GM20431 (cell line): ENCODE measurements around the gene ZNF787.

Experiments
- in situ Hi-C: fragments of 300-500 bp; cut with MseI, MboI; formaldehyde crosslinking; loops from one replicate; pipeline ENCODE4 v1.15.0; 2020; ENCODE audit warnings: low sequenced_read_pairs; ENCODE audit not compliant: unreplicated experiment

The ZNF787 gene

DNA sequence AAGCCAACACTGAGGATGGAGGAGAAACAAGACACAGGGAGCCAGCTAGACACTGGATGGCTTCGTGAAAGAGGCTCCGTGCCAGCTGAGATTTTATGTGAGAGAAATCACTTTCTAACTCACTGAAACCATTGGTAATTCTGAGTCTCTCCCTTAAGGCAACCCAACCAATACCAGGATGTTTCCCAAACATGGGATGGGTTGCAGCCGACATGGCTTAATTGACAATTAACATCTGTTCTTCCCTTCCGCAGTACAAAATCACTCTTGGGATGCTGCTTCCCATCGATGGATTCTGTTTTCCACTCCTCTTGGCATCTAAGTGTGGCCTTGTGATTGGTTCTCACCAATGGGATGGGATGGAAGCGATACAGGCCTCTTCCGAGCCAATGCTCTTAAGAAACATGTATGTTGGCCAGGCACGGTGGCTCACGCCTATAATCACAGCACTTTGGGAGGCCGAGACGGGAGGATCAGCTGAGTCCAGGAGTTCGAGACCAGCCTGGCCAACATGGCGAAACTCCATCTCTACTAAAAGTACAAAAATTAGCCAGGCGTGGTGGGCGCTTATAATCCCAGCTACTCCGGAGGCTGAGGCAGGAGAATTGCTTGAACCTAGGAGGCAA is 2.3 kb upstream of the ZNF787 start:
- in situ Hi-C loops = no loop called here

DNA sequence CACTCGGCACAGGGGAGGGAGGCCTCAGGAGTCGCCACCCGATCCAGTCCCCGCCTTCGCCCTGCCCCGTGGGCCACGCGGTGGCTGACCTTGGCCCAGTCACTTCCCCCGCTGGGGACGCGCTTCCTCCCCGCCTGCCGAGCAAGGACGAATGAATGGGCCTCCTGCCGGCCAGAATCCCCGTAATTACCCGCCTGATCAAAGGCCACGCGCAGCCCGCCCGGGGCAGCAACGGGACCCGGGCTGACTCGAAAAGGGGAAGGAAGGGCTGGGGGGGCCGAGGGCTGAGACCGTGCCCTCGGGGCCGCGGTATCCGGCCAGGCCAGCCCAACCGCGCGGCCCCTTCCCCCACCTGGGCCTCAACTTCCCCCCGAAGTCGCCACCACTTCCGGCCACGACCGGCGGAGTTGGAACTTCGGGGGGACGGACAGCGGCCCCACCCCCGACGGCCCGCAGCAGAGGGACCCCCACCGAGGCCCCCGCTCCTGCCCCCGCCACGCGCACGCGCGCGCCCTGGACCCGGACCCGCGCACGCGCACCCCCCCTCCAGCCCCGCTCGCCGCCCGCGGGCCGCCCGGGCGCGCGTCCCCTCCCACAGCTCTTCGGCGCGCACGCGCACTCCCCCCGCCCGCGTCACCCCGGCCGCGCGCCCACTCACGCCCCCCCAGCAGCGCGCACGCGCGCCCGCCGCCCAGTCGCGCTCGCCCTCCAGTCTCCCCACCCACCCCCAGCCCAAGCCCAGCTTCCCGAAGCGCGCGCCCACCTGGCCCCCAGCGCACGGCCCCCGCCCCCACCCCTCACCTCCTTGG is 520 bp downstream of the ZNF787 start:
- in situ Hi-C loops = no loop called here

DNA sequence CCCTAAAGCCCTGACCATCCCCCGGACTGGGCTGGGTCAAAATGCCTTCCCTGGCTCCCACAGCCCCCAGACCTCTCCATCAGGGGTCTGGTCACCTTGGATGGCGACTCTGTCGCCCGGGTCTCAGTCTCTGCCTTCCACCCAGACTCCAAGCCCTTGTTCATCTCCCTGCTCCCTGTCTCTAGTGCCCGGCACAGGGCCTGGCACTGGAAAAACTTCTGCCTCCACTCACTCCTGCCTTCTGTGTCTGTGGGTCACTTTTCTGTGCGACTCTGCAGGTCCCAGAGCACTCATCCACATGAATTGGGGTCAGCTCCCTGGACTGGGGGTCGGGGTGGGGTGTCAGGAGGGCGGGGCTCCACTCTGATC is 1.1 kb downstream of the ZNF787 start:
- in situ Hi-C loops = no loop called here

DNA sequence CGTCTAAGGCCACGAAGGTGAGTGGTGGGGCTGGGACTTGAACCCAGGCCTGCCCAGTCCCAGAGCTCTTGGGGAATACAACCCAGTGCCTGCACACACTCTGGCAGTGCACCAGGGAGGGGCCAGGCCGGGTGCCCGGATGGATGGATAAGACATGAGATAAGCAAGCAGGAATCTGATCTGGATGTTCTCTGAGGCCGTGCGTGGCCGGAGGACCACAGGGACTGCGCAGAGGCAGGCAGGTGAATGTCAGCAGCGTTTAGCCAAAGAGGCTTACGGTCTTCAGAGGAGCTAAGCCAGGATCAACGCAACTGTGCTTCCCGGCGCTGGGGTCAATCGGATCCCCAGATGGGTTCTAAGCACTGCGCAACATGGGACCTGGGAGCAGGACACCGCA is 1.5 kb downstream of the ZNF787 start:
- in situ Hi-C loops = no loop called here

DNA sequence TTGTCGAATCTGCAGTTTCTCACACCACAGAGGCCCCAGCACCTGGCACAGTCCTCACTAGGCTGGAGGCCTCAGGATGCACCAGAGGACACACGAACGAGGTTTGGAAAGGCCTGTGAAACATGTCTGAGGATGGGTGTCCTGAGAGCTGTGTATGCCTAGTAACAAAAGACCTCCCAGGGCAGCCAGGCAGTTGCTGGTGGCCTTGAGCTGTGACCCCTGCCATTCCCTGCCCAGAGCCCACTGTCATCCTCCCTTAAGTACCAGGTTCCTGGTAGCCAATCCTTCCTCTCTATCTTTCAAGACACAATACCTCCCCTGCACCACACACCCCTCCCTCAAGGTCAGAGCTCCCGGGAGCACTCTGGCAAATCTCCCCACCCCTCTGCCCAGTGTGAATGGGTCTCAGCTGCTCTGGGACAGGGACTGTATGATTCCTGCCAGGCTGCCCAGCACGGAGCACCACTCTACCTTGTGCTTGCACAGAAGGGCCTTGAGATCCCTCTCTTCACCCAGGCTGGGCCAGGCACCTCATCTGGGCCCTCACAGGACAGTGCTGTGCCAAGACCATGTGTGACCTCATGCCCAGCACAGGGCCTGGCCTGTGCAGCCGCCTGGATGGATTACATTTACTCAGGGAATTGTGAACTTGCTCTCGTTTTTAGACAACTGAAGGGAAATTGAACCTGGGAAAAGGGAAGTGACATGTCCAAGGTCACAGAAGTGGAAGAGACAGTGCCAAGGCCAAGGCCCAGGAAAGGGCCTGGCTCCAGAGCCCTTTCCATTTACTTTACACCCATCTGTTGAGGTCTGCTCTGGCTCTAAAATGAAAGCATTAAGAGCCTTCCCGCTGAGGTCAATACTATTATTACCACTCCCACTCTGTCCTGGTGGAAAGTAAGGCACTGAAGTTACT is 2.2 kb downstream of the ZNF787 start:
- in situ Hi-C loops = no loop called here

DNA sequence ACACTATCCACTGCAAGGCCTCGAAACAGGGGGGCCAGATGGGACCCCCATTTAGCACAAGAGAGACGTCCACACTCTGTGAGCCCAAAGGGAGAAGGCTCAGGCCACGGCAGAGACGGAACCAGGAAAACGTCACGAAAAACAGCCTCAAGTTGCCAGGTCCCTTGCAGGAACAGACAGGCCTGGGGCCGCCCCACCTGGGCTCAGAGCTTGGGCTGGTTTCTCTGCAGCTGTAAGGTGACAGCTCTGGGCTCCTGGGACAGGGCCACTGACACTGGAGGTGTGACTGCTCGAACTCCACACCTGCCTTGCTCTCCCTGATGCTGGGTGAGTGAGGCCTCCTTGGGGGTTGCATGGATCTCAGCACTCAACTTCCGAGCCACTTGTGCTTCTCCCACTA is 3.2 kb downstream of the ZNF787 start:
- in situ Hi-C loops = no loop called here

DNA sequence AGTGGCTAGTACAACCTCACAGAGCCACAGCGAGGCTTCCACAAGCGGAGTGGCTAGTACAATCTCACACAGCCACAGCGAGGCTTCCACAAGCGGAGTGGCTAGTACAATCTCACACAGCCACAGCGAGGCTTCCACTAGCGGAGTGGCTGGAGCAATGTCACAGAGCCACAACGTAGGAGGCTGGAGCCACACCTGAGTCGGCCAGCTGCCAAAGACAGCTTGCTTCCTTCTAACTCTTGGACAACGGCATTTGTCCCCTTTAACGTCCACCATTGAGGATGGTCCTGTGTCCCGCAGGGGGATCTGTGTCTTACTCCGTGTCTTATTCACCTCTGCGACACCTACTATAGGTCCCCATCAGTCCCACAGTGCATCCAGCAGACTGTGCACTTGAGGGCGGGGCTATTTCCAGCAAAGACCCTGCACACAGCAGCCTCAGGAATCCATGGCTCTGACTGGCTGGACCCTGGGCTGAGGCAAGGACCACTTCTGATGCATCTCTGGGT is 3.7 kb downstream of the ZNF787 start:
- in situ Hi-C loops = no loop called here

DNA sequence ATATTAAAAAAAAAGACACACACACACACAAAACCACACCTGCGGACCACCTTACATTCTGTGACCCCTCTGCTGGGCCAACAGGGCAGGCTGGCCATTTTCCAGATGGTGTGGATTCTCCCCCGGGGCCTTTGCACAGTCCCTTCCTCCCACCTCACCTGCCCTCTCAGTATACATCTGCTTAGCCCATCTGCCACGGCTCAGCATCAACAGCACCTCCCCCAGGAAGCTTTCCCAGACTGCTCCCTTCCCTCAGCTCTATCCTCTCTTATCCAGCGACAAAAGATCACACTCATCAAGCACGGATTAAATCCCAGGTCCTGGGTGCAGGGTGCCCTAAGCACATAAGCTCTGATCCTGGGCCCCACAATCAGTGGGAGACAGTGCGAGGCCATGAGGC is 4.5 kb downstream of the ZNF787 start:
- in situ Hi-C loops = no loop called here

DNA sequence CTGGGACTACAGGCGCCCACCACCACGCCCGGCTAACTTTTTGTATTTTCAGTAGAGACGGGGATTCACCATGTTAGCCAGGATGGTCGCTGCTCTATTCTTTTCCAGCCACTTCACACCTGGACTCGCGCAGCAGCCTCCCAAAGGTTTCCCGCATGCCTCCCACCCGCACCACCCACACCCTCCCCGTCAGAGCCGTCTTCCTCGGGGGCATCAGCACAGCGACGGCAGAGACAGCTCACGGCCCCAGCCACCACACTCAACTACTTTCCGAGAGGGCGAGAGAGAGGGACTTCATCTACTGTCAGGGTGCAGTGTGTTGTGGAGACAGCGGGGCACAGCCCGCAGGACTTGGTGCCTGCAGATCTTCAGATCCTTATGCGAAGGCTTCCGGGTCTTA is 5.6 kb downstream of the ZNF787 start:
- in situ Hi-C loops = no loop called here

DNA sequence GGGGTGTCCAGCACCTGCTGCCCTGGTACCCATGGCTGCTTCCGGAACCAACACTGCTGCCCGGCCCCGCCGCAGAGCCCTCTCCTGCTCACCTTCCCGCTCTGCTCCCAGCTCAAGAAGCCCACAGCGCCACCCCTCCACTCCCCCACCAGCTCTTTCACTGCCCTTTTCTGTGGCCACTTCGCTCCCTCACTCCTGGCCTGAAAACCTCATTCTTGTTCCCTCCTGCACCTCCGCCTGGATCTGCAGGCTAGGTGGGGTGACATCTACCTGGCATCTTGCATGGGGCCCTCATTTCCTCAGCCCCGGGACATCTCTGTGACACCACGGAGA is 6.4 kb downstream of the ZNF787 start:
- in situ Hi-C loops = no loop called here

DNA sequence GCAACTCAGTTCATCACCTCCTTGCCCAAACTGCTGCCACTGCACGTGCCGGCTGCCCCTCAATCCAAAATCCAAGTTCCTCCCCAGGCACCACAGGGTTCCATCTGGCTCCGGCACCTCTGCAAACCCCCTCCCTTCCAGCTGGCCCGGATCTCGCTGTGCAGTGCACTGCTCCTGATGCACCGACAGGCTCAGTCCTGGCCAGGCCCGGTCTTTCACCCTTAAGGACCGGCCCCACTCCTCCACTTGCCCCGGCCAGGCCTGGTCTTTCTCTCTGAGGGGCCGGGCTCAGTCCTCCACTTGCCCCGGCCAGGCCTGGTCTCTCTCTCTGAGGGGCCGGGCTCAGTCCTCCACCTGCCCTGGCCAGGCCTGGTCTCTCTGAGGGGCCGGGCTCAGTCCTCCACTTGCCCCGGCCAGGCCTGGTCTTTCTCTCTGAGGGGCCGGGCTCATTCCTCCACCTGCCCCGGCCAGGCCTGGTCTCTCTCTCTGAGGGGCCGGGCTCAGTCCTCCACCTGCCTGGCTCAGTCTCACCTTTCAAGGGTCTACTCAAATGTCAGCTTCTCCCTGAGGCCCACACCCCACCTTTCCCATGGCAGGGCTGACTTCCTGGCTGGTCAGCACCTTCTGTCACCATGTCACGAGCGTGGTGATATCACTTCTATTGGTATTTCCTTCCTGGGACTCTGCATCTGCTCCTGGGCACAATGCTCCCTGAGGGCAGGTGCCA is 6.9 kb downstream of the ZNF787 start:
- in situ Hi-C loops = no loop called here

DNA sequence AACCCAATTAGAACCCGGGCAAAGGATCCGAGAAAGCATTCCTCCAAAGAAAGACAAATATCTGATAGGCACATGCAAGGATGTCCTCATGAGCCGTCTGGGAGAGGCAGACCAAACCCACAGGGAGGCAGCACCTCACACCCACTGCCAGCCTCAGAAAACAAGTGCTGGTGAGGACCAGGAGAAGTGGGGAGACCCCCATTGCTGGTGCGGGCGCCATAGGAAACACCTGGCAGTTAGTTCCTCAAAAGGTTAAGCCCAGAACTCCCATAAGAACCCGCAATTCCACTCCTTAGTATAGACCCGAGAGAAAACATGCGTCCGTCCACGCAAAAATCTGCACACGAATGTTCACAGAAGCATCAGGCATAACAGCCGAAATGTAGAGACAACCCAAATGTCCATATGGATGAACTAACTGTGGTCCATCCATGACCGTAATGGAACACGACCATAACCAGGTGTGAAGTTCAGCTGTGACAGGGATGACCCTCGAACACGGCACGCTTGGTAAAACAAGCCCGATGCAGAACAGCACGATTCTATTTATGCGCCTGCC is 7.9 kb downstream of the ZNF787 start:
- in situ Hi-C loops = no loop called here

DNA sequence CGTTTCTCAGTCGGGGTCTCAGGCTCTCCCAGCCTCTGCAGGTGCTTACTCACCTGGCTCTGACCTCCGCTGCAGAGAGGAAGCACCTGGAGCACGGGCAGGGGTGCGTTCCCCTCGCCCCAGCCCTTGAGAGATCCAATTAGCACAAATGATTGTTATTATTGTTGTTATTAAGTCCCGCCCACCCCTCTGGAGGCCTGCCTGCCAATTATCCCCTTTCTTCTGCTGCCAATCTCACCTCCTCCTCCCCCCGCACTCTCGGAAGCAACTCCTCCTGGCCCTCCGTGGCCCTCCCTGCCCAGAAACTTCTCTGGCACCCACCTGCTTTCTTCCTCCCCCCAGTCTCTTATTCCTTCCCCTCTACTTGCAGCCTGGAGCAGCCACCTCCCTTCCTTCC is 8.8 kb downstream of the ZNF787 start:
- in situ Hi-C loops = no loop called here

DNA sequence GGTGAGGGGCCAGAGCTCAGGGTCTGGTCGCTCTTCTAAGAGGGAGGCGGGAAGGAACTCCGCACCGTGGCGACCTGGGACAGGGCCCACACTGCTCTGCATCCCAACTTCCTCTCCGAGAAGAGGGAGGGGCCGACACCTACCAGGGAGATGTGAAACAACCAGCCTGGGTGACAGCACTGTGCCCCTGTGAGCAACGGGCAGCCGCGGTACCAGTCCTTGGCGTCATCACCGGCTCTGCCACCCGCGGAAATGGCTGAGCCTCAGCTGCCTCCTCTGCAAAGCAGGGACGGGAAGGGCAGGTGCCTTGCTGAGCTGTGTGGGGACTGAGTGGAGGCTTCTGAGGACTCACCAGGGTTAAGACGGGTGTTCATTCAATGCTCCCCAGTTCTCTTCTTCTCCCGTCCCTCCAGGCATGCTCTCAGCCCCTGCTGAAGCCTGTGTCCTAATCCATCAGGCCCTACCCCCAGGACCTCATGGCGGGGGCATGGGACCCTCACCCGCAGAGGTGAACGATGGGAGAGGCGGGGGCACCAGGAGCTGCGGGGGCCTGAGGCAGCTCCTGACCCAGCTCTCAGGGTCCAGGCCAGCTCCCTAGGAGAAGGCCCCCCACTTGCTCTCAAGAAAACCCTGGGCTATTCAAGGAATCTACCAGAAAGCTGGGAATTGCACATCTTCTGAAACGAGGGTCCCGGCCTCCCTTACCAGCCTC is 9.3 kb downstream of the ZNF787 start:
- in situ Hi-C loops = no loop called here

DNA sequence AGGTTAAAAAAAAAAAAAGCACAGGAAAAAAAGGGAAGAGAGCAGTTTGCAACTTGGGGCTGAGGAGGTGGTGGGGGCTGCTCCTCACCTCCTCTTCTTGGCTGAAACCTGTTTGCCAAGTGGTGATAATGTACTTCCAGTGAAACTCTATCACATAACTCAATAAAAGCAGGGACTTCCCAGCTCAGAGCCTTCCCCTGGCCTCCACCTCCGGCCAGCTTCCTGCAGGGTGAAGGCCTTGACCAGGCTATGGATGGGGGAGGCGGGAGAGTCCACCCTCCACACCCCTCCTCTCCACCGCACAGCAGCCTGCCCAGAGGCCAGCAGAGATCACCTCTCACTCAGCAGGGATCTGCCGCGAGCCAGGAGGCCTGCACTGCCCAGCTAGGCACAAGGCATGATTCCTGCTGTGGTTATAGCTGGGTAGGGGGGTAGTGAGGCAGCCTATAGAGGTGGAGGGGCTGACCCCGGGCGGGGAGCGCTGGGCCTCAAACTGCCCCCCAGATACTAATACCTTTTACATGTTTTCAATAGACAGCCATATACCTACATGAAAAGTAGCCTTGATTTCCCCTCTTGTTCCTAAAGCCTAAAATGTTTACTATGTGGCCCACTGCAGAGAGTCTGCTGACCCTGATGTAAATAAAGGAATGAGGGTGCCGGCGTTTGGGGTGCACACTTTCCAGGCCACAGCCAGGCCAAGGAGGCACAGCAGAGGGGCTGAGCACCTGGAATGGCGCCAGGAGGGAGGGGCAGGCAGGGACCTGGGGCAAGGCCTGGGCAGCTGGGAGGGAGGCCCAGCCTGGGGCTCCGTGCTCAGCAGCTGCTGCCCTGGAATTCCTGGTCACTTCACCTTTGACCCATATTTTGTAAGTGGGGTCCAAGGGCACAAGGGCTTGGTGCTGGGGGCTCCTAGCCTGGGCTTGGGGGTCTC is 10.3 kb downstream of the ZNF787 start:
- in situ Hi-C loops = no loop called here

DNA sequence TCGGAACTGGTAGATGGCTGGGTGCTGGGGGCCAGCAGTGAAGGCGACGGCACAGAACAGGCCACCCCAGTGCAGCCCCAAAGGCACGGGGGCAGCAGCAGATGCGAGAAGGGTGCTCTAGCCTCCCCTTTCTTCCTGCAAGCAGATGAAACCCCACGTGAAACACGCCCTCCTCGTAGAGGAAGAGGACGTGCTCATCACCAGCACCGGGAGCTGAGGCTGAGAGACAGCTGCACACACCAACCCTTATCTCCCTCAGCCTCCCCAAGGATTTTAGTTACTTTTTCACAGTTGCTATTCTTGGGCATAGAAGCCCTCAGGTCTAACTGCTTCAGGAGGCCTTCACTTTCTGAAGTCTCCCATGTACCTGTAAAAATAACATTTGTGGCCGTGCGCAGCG is 11.9 kb downstream of the ZNF787 start:
- in situ Hi-C loops = no loop called here

DNA sequence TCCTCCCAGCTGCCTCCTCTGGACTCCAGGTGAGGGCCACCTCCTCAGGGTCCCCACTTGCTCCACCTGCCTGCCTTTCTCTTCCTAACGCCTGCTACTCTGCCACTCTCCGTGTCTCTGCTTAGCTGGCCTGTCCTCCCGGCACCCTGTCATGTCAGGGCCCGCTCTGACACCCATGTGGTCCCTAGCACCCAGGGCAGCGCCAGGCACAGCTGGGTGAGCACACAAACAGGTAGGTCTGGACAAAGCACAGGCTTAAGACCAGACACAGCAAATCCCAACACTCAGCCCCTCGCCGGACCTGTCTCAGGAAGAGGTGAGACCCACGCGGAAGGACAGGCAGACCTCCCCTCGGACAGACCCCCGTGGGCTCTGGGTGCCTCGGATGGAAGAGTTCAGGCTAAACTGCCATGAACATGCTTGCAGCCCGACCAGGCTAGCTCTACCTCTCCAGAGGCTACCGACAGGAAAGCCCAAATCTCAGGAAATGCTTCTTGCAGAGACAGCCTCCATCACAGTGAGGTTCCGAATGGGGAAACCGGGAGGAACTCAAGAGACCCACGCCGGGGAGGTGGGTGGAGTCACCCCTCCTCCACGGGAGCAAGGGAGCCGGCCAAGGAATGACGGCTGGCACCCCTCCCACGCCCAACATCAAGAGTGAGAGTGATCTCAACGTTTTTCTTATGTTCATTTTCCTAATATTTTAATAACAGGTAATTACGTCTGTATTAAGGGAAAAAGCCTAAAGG is 12.5 kb downstream of the ZNF787 start:
- in situ Hi-C loops = no loop called here
